Endodermal cell (in vitro differentiated cells): ENCODE measurements around the gene MAPKAPK5. TPM values are rescaled to one million over a fixed set of nuclear protein-coding genes. Genes with fewer than 3 reads are reported as not detected.

Experiments used
- DNase-seq: peaks from one replicate; pipeline ENCODE4 v3.0.0-alpha.2; 2017
- H3K27ac ChIP-seq: 2 replicates; pipeline ENCODE4 v1.5.1; 2013; ENCODE audit warnings: mild to moderate bottlenecking, low read depth, low read length, moderate library complexity
- H3K27me3 ChIP-seq: 2 replicates; pipeline ENCODE4 v1.6.1; 2013; ENCODE audit warnings: mild to moderate bottlenecking, low read length, moderate library complexity; ENCODE audit not compliant: insufficient read depth, control insufficient read depth, poor library complexity, severe bottlenecking
- H3K36me3 ChIP-seq: 2 replicates; pipeline ENCODE4 v1.7.0; 2013; ENCODE audit warnings: mild to moderate bottlenecking, low read length, moderate library complexity; ENCODE audit not compliant: control insufficient read depth, insufficient read depth
- H3K4me1 ChIP-seq: one replicate; pipeline ENCODE4 v1.7.0; 2013; ENCODE audit warnings: low read length; ENCODE audit not compliant: control insufficient read depth, insufficient read depth
- H3K4me3 ChIP-seq: 2 replicates; pipeline ENCODE4 v1.5.1; 2013; ENCODE audit warnings: mild to moderate bottlenecking, low read length, moderate library complexity
- H3K9ac ChIP-seq: 2 replicates; pipeline ENCODE4 v1.6.1; 2013; ENCODE audit warnings: mild to moderate bottlenecking, low read length, moderate library complexity; ENCODE audit not compliant: poor library complexity, severe bottlenecking; ENCODE audit errors: extremely low read depth
- H3K9me3 ChIP-seq: 2 replicates; pipeline ENCODE4 v1.6.1; 2013; ENCODE audit warnings: mild to moderate bottlenecking, low read length, moderate library complexity; ENCODE audit not compliant: control insufficient read depth
- H3K27ac Mint-ChIP-seq: 2 replicates; pipeline ENCODE4 v1.8.0; 2020; ENCODE audit warnings: mixed read lengths
- H3K27me3 Mint-ChIP-seq: 2 replicates; pipeline ENCODE4 v1.8.0; 2021; ENCODE audit warnings: mild to moderate bottlenecking, mixed read lengths; ENCODE audit not compliant: insufficient read depth
- H3K36me3 Mint-ChIP-seq: 2 replicates; pipeline ENCODE4 v1.8.0; 2020; ENCODE audit warnings: low read depth, mixed read lengths
- H3K4me1 Mint-ChIP-seq: 2 replicates; pipeline ENCODE4 v1.8.0; 2020; ENCODE audit warnings: mixed read lengths
- H3K4me3 Mint-ChIP-seq: 2 replicates; pipeline ENCODE4 v1.8.0; 2020; ENCODE audit warnings: mild to moderate bottlenecking, moderate library complexity, mixed read lengths
- H3K9me3 Mint-ChIP-seq: 2 replicates; pipeline ENCODE4 v1.8.0; 2020; ENCODE audit warnings: mild to moderate bottlenecking, mixed read lengths
- CTCF ChIP-seq: fragments of 200-600 bp; sonication (generic); conservative IDR thresholded peaks from 2 replicates; pipeline ENCODE4 v1.5.0; 2021; ENCODE audit warnings: antibody characterized with exemption, mild to moderate bottlenecking
- WGBS, 2 experiments: methylation state at CpG; one replicate each; pipeline versions ENCODE4 v1.1.5 to v1.1.7; 2013; ENCODE audit warnings: missing lambda C conversion rate in 2 of 2, mixed read lengths in 1 of 2; ENCODE audit not compliant: insufficient coverage in 1 of 2, insufficient read length in 1 of 2; 5-methylcytosine and 5-hydroxymethylcytosine counted together
- total RNA-seq, 2 donors: library from RNA; stranded (reverse); fragmentation: NEBNext Ultra II Directional in 1 of 2; extraction: Animal tissue kit (Norgen Biotek cat#: 25700) in 1 of 2; gene quantifications; 2 replicates in 1 of 2; 3 replicates in 1 of 2; pipeline ENCODE4 v1.2.1, GENCODE V29; 2021

The MAPKAPK5 gene
- total RNA-seq, 2 donors from 2014 or later: 80.5 to 90.6 TPM

GRCh38 chr12:111925171-111925570 lies 83.1 kb downstream of the MAPKAPK5 start:
- Mint-ChIP-seq H3K27ac (no peak overlapping the region), H3K9me3 (no peaks in the 10 kb centered on the region), H3K36me3 (no peaks in the 10 kb centered on the region), H3K4me3 (no peak overlapping the region), H3K4me1 (no peaks in the 10 kb centered on the region), H3K27me3 (no peaks in the 10 kb centered on the region)
- Histone ChIP-seq H3K9ac (no peak overlapping the region), H3K4me1 (peaks cover 6% of the 10 kb centered on the region), H3K4me3 (no peak overlapping the region), H3K27ac (no peak overlapping the region), H3K27me3 (no peaks in the 10 kb centered on the region), H3K9me3 (no peaks in the 10 kb centered on the region), H3K36me3 (no peaks in the 10 kb centered on the region)
- WGBS, 2 experiments: 94% methylated on average over 3 of the region's 3 CpGs; no CpG with 5 or more reads in 1 of the 2 experiments
- no peak for DNase-seq
- no peak for TF ChIP-seq CTCF

- Mint-ChIP-seq H3K27me3 (no peaks in the 10 kb centered on the region), H3K27ac (no peak overlapping the region), H3K4me3 (no peak overlapping the region), H3K4me1 (no peaks in the 10 kb centered on the region), H3K36me3 (no peaks in the 10 kb centered on the region), H3K9me3 (no peaks in the 10 kb centered on the region)
- peaks cover 6% of the 10 kb centered on the region for H3K4me1 ChIP-seq
- H3K9me3 ChIP-seq: no peaks in the 10 kb centered on the region
- no peaks in the 10 kb centered on the region for H3K36me3 ChIP-seq
- no peaks in the 10 kb centered on the region for H3K27me3 ChIP-seq
- TF ChIP-seq CTCF: no peak
- no peak overlapping the region for H3K4me3 ChIP-seq
- DNase-seq: no peak
- H3K27ac ChIP-seq: no peak overlapping the region
- WGBS, 2 experiments: 93% methylated on average over 2 of the region's 2 CpGs; no CpG with 5 or more reads in 1 of the 2 experiments
- H3K9ac ChIP-seq: no peak overlapping the region
Measured at GRCh38 chr12:111926631-111927030, 84.6 kb downstream of the MAPKAPK5 start.

- H3K36me3 Mint-ChIP-seq: no peaks in the 10 kb centered on the region
- no peak overlapping the region for H3K9ac ChIP-seq
- no peak overlapping the region for H3K27ac ChIP-seq
- H3K4me3 ChIP-seq: no peak overlapping the region
- WGBS, 2 experiments: 95 to 97% methylated on average over 5 of the region's 5 CpGs
- H3K36me3 ChIP-seq: no peaks in the 10 kb centered on the region
- no peaks in the 10 kb centered on the region for H3K9me3 ChIP-seq
- H3K9me3 Mint-ChIP-seq: no peaks in the 10 kb centered on the region
- no peak for TF ChIP-seq CTCF
- DNase-seq: no peak
- H3K4me3 Mint-ChIP-seq: no peak overlapping the region
- no peaks in the 10 kb centered on the region for H3K27me3 Mint-ChIP-seq
- H3K4me1 ChIP-seq: peaks cover 6% of the 10 kb centered on the region
- H3K27ac Mint-ChIP-seq: no peak overlapping the region
- H3K4me1 Mint-ChIP-seq: peaks cover 4% of the 10 kb centered on the region
- no peaks in the 10 kb centered on the region for H3K27me3 ChIP-seq
Measured at GRCh38 chr12:111927346-111927745, 85.3 kb downstream of the MAPKAPK5 start.
